ENCODE data around the gene XRCC1.
"Not testable (repeated sequence)": the region's sequence is repeated elsewhere in the genome, so short reads cannot be mapped to it uniquely, and the experiment has no call there.

Gene XRCC1

DNA sequence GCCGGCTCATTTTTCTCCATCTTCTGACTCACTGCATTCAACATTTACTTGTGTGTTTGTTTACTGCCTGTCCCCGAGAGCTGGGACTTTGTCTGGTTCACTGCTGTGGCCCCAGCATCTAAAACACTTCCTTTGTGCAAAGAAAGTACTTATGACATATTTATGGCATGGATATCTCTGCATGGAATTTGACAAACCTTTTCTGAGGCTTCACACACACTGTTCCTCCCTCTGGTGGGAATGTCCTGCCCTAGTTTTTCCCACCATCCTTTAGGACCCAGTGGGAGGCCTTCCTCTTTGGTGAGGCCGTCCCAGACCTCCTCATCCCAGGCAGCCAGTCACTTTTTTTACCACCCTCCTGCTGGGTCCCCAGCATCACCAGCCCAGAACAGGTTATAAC, 35.2 kb upstream of the XRCC1 start:
- no peak overlapping the region for H3K4me3 ChIP-seq (ENCODE audit: control insufficient read depth, low read depth, low read length)
- no peak for DNase-seq (ENCODE audit: low read depth)
- no peak for TF ChIP-seq CTCF (conservative IDR thresholded peaks at IDR 0.05; ENCODE audit: control insufficient read depth, insufficient read depth, low read depth, low read length)

- DNase-seq (ENCODE audit: low read depth) = no peak
- no peak overlapping the region for H3K4me3 ChIP-seq (ENCODE audit: control insufficient read depth, low read depth, low read length)
- TF ChIP-seq CTCF (conservative IDR thresholded peaks at IDR 0.05; ENCODE audit: control insufficient read depth, insufficient read depth, low read depth, low read length) = no peak
Observed at GRCh38 chr19:43609872-43610271, 34.5 kb upstream of the XRCC1 start.

DNA sequence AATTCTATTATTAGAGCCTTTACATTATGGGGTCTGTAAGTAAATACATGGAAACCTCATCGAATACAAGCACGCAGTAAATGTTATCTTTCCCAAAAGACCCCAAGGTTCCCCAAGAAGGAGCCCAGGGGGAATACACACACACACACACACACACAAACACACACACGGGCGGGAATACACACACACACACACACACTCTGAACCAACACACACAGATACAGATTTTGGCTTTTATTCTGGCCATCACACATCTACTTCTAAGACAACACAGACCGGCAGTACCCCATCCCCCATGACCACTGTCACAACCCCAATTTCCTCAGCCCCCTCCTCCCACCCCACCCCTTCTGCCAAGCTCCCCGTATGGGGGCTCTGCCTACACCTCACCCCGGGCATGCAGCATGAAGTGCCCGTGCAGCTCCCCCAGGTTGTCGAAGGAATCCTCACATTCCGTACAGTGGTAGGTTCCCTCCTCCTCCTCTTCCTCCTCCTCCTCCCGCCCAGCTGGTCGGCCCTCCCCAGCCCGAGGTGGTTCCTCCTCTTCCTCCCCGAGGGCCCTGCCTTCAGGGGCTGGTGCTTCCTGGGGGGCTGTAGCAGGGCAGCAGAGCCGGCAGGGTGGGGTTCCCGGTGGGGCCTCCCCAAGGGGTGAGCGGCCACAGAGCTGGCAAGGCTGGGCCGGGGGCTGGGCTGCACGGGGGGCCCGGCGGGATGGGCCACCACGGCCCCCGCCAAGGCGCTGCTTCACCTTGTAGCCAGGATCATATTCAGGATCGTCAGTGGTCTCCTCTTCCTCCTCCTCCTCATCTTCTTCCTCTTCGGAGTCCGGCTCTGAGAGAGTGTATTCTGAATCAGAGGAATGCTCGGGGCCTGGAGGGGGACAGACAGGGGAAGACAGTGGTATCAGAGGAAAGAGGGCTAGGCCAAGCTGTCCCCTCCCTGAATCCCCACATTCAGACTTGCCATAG, 32.2 kb upstream of the XRCC1 start:
- H3K4me3 ChIP-seq (ENCODE audit: control insufficient read depth, low read depth, low read length) = no peak overlapping the region
- no peak for TF ChIP-seq CTCF (conservative IDR thresholded peaks at IDR 0.05; ENCODE audit: control insufficient read depth, insufficient read depth, low read depth, low read length)
- no peak for DNase-seq (ENCODE audit: low read depth)

DNA sequence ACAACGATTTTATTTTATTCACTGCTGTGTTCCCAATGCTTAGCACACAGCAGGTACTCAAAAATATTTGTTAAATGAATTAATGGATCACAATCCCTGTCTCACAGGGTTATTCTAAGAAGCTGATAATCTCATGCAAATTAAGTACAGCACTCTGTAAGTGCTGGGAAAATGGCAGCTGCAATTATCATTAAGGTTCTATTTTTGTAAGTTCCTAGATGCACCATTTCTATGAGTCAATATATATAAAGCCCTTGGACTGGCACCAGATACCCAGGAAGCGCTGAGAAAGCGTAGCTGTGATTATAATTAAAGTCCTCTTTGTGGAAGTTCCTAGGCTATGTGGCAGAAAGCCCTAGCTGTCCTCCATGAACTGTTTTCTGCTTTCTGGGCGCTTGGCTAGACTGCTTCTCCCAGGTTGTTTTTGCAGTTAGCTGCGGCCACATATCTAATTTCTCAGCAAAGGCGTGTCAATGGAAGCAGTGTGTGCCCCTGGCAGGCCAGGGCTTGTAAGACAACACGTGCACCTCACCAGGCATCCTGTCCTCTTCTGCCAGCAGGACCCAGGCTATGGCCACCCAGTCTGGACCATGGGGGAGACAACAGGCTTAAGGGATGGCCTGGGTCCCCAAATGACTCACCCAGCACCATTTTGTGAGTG, 31.4 kb upstream of the XRCC1 start:
- no peak for DNase-seq (ENCODE audit: low read depth)
- TF ChIP-seq CTCF (conservative IDR thresholded peaks at IDR 0.05; ENCODE audit: control insufficient read depth, insufficient read depth, low read depth, low read length) = no peak
- no peak overlapping the region for H3K4me3 ChIP-seq (ENCODE audit: control insufficient read depth, low read depth, low read length)

- DNase-seq (ENCODE audit: low read depth) = no peak
- H3K4me3 ChIP-seq (ENCODE audit: control insufficient read depth, low read depth, low read length) = no peak overlapping the region
- no peak for TF ChIP-seq CTCF (conservative IDR thresholded peaks at IDR 0.05; ENCODE audit: control insufficient read depth, insufficient read depth, low read depth, low read length)
Observed at GRCh38 chr19:43605875-43606568, 30.7 kb upstream of the XRCC1 start.

GRCh38 chr19:43600326-43600725, 25.0 kb upstream of the XRCC1 start:
- not testable (repeated sequence) for DNase-seq (ENCODE audit: low read depth); H3K4me3 ChIP-seq (ENCODE audit: control insufficient read depth, low read depth, low read length)

All from fibroblast of mammary gland (primary cell).